H9 (cell line): ENCODE results near the gene ZBED5. TPM values are rescaled to one million over a fixed set of nuclear protein-coding genes. Genes with fewer than 3 reads are reported as not detected.

Experiments
- DNase-seq: peaks from one replicate; pipeline ENCODE4 v3.0.0-alpha.2; 2017
- H2AFZ ChIP-seq: one replicate; pipeline ENCODE4 v1.6.1; 2013; ENCODE audit warnings: mild to moderate bottlenecking, low read length, control low read depth, moderate library complexity
- H2AK5ac ChIP-seq: 2 replicates; pipeline ENCODE4 v1.6.1; 2013; ENCODE audit warnings: low read length, control low read depth, mixed read lengths; ENCODE audit not compliant: insufficient read length
- H2BK120ac ChIP-seq: one replicate; pipeline ENCODE4 v1.6.1; 2013; ENCODE audit warnings: low read depth, mild to moderate bottlenecking, low read length, control low read depth, inconsistent platforms; ENCODE audit not compliant: poor library complexity, severe bottlenecking
- H2BK12ac ChIP-seq: 2 replicates; pipeline ENCODE4 v1.6.1; 2013; ENCODE audit warnings: low read length, control low read depth, mixed read lengths, low read depth; ENCODE audit not compliant: insufficient read length
- H2BK15ac ChIP-seq: 2 replicates; pipeline ENCODE4 v1.6.1; 2013; ENCODE audit warnings: low read depth, low read length, control low read depth
- H2BK20ac ChIP-seq: one replicate; pipeline ENCODE4 v1.6.1; 2013; ENCODE audit warnings: low read depth, mild to moderate bottlenecking, low read length, control low read depth, inconsistent platforms; ENCODE audit not compliant: poor library complexity, severe bottlenecking
- H2BK5ac ChIP-seq: 2 replicates; pipeline ENCODE4 v1.6.1; 2013; ENCODE audit warnings: low read length, control low read depth, mixed read lengths; ENCODE audit not compliant: insufficient read length
- H3K14ac ChIP-seq: 2 replicates; pipeline ENCODE4 v1.6.1; 2013; ENCODE audit warnings: low read length, control low read depth; ENCODE audit not compliant: insufficient read depth
- H3K18ac ChIP-seq: 2 replicates; pipeline ENCODE4 v1.6.1; 2013; ENCODE audit warnings: low read depth, mild to moderate bottlenecking, mixed read lengths, low read length, control low read depth; ENCODE audit not compliant: insufficient read length
- H3K23ac ChIP-seq: 2 replicates; pipeline ENCODE4 v1.6.1; 2013; ENCODE audit warnings: low read length, control low read depth, mixed read lengths, low read depth; ENCODE audit not compliant: insufficient read length
- H3K23me2 ChIP-seq: 2 replicates; pipeline ENCODE4 v1.6.1; 2013; ENCODE audit warnings: low read depth, mild to moderate bottlenecking, mixed read lengths, low read length, control low read depth; ENCODE audit not compliant: insufficient read length, poor library complexity, severe bottlenecking
- H3K27ac ChIP-seq: 2 replicates; pipeline ENCODE4 v1.5.1; 2013; ENCODE audit warnings: low read length, control low read depth, mixed read lengths, low read depth; ENCODE audit not compliant: insufficient read length
- H3K27me3 ChIP-seq: 2 replicates; pipeline ENCODE4 v1.6.1; 2013; ENCODE audit warnings: low read length, control low read depth, inconsistent platforms; ENCODE audit not compliant: insufficient read depth
- H3K4ac ChIP-seq: 2 replicates; pipeline ENCODE4 v1.6.1; 2013; ENCODE audit warnings: low read depth, mild to moderate bottlenecking, control low read depth, inconsistent platforms, low read length, moderate library complexity
- H3K4me1 ChIP-seq: 2 replicates; pipeline ENCODE4 v1.6.1; 2013; ENCODE audit warnings: low read length, control low read depth, inconsistent platforms; ENCODE audit not compliant: insufficient read depth
- H3K4me2 ChIP-seq: 2 replicates; pipeline ENCODE4 v1.6.1; 2013; ENCODE audit warnings: low read length, control low read depth, mixed read lengths; ENCODE audit not compliant: insufficient read length, insufficient read depth
- H3K56ac ChIP-seq: 2 replicates; pipeline ENCODE4 v1.6.1; 2013; ENCODE audit warnings: low read depth, mild to moderate bottlenecking, mixed read lengths, low read length, control low read depth; ENCODE audit not compliant: insufficient read length
- H3K79me1 ChIP-seq: 2 replicates; pipeline ENCODE4 v1.6.1; 2013; ENCODE audit warnings: low read depth, mild to moderate bottlenecking, moderate library complexity, low read length, control low read depth, inconsistent platforms; ENCODE audit not compliant: insufficient read depth, poor library complexity, severe bottlenecking
- H3K79me2 ChIP-seq: 2 replicates; pipeline ENCODE4 v1.6.1; 2013; ENCODE audit warnings: low read length, control low read depth, inconsistent platforms; ENCODE audit not compliant: insufficient read depth
- H3K9ac ChIP-seq: 2 replicates; pipeline ENCODE4 v1.6.1; 2013; ENCODE audit warnings: low read length, control low read depth, mixed read lengths; ENCODE audit not compliant: insufficient read length; ENCODE audit errors: extremely low read depth
- H3K9me3 ChIP-seq: one replicate; pipeline ENCODE4 v1.6.1; 2013; ENCODE audit warnings: low read depth, low read length, inconsistent platforms; ENCODE audit not compliant: control insufficient read depth
- H3T11ph ChIP-seq: one replicate; pipeline ENCODE4 v1.6.1; 2013; ENCODE audit warnings: mild to moderate bottlenecking, low read length, control low read depth, inconsistent platforms
- H4K20me1 ChIP-seq: one replicate; pipeline ENCODE4 v1.6.1; 2013; ENCODE audit not compliant: control insufficient read depth, insufficient read length, insufficient read depth
- H4K5ac ChIP-seq: 2 replicates; pipeline ENCODE4 v1.6.1; 2013; ENCODE audit warnings: low read depth, mild to moderate bottlenecking, mixed read lengths, low read length, control low read depth; ENCODE audit not compliant: insufficient read length
- H4K8ac ChIP-seq: replicated peaks from 2 replicates; pipeline ENCODE4 v1.6.1; 2013; ENCODE audit warnings: low read length, control low read depth, mixed read lengths, low read depth; ENCODE audit not compliant: insufficient read length
- H4K91ac ChIP-seq: 2 replicates; pipeline ENCODE4 v1.6.1; 2013; ENCODE audit warnings: low read depth, mild to moderate bottlenecking, moderate library complexity, mixed read lengths, low read length, control low read depth; ENCODE audit not compliant: insufficient read length
- H3K27ac Mint-ChIP-seq, 3 experiments: 2 replicates in 2 of 3; 3 replicates in 1 of 3; pipeline ENCODE4 v1.8.0; 2020 to 2021; ENCODE audit warnings: mixed read lengths in 3 of 3, mild to moderate bottlenecking in 1 of 3, moderate library complexity in 1 of 3
- H3K27me3 Mint-ChIP-seq: 2 replicates; pipeline ENCODE4 v1.8.0; 2021; ENCODE audit warnings: low read depth, mild to moderate bottlenecking, moderate library complexity, mixed read lengths
- H3K36me3 Mint-ChIP-seq, 3 experiments: 2 replicates in 2 of 3; 3 replicates in 1 of 3; pipeline ENCODE4 v1.8.0; 2020 to 2021; ENCODE audit warnings: low read depth in 3 of 3, mixed read lengths in 3 of 3; ENCODE audit not compliant: insufficient read depth in 1 of 3
- H3K4me1 Mint-ChIP-seq, 2 experiments: 2 replicates each; pipeline ENCODE4 v1.8.0; 2020; ENCODE audit warnings: mixed read lengths in 2 of 2
- H3K4me3 Mint-ChIP-seq, 2 experiments: 2 replicates in 1 of 2; 3 replicates in 1 of 2; pipeline ENCODE4 v1.8.0; 2020 to 2021; ENCODE audit warnings: mild to moderate bottlenecking in 2 of 2, mixed read lengths in 2 of 2, moderate library complexity in 1 of 2
- H3K9me3 Mint-ChIP-seq, 2 experiments: 2 replicates in 1 of 2; 3 replicates in 1 of 2; pipeline ENCODE4 v1.8.0; 2020; ENCODE audit warnings: mild to moderate bottlenecking in 2 of 2, mixed read lengths in 2 of 2, moderate library complexity in 1 of 2
- total RNA-seq: library from RNA; stranded (reverse); gene quantifications from 2 replicates; pipeline ENCODE4 v1.2.1, GENCODE V29; 2021
- TF ChIP-seq, protein P1 (sequence below): fragments of 200-600 bp; sonication (generic); conservative IDR thresholded peaks from 3 replicates; pipeline ENCODE4 v1.8.0; 2021; ENCODE audit warnings: antibody characterized with exemption, mild to moderate bottlenecking

ZBED5 gene
- total RNA-seq, 1 experiment from 2014 or later = 65.8 TPM

GRCh38 chr11:10865837-10866270 lies 8.0 kb upstream of the ZBED5 start:
- H3K27me3 ChIP-seq = no peaks in the 10 kb centered on the region
- no peaks in the 10 kb centered on the region for H3K4me1 ChIP-seq
- no peaks in the 10 kb centered on the region for H3K79me1 ChIP-seq
- Mint-ChIP-seq H3K9me3 (peaks cover 0 to 3% of the 10 kb centered on the region in 2 experiments; a peak in 1 of 5 replicates), H3K4me1 (peaks cover 0 to 6% of the 10 kb centered on the region in 2 experiments; a peak in 2 of 4 replicates), H3K36me3 (no peaks in the 10 kb centered on the region), H3K27ac (no peak overlapping the region), H3K4me3 (no peak overlapping the region), H3K27me3 (no peaks in the 10 kb centered on the region)
- no peak overlapping the region for H3K4ac ChIP-seq
- H4K91ac ChIP-seq = no peak overlapping the region
- H3K79me2 ChIP-seq = no peaks in the 10 kb centered on the region
- H4K8ac ChIP-seq = no peak overlapping the region
- no peak overlapping the region for H3T11ph ChIP-seq
- H3K9ac ChIP-seq = no peak overlapping the region
- no peak overlapping the region for H2AFZ ChIP-seq
- no peak overlapping the region for H3K23ac ChIP-seq
- H2AK5ac ChIP-seq = no peak overlapping the region
- no peak overlapping the region for H2BK5ac ChIP-seq
- no peak overlapping the region for H2BK12ac ChIP-seq
- H3K56ac ChIP-seq = no peak overlapping the region
- H4K20me1 ChIP-seq = no peaks in the 10 kb centered on the region
- H2BK120ac ChIP-seq = no peak overlapping the region
- no peak overlapping the region for H3K27ac ChIP-seq
- TF ChIP-seq, protein P1, sequence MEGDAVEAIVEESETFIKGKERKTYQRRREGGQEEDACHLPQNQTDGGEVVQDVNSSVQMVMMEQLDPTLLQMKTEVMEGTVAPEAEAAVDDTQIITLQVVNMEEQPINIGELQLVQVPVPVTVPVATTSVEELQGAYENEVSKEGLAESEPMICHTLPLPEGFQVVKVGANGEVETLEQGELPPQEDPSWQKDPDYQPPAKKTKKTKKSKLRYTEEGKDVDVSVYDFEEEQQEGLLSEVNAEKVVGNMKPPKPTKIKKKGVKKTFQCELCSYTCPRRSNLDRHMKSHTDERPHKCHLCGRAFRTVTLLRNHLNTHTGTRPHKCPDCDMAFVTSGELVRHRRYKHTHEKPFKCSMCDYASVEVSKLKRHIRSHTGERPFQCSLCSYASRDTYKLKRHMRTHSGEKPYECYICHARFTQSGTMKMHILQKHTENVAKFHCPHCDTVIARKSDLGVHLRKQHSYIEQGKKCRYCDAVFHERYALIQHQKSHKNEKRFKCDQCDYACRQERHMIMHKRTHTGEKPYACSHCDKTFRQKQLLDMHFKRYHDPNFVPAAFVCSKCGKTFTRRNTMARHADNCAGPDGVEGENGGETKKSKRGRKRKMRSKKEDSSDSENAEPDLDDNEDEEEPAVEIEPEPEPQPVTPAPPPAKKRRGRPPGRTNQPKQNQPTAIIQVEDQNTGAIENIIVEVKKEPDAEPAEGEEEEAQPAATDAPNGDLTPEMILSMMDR = no peak
- no peaks in the 10 kb centered on the region for H3K9me3 ChIP-seq
- no peak overlapping the region for H3K14ac ChIP-seq
- H3K4me2 ChIP-seq = no peak overlapping the region
- H2BK15ac ChIP-seq = no peak overlapping the region
- no peak overlapping the region for H4K5ac ChIP-seq
- H2BK20ac ChIP-seq = no peak overlapping the region
- no peak for DNase-seq
- H3K23me2 ChIP-seq = no peaks in the 10 kb centered on the region
- H3K18ac ChIP-seq = no peak overlapping the region
